DOHH2 (cell line): ENCODE data around the gene CARMIL1.

Experiments used
- H3F3A ChIP-seq: fragments of 200-600 bp; sonication (generic), shearing (Covaris generic); 2 replicates; pipeline ENCODE4 v1.6.0; 2016; ENCODE audit warnings: antibody characterized with exemption, mild to moderate bottlenecking; ENCODE audit not compliant: control insufficient read depth, insufficient read depth
- H3K27ac ChIP-seq: fragments of 200-600 bp; sonication (generic); 2 replicates; pipeline ENCODE4 v1.5.1; 2014; ENCODE audit warnings: low read depth, mild to moderate bottlenecking, low read length, moderate library complexity
- H3K27me3 ChIP-seq: fragments of 200-600 bp; sonication (generic); 2 replicates; pipeline ENCODE4 v1.6.1; 2014; ENCODE audit warnings: mild to moderate bottlenecking, low read length, mixed read lengths; ENCODE audit not compliant: control insufficient read depth
- H3K36me3 ChIP-seq: fragments of 200-600 bp; sonication (generic); 2 replicates; pipeline ENCODE4 v1.6.1; 2014; ENCODE audit warnings: mild to moderate bottlenecking, low read length, moderate library complexity, mixed read lengths; ENCODE audit not compliant: control insufficient read depth
- H3K4me1 ChIP-seq: fragments of 200-600 bp; sonication (generic); 2 replicates; pipeline ENCODE4 v1.6.1; 2014; ENCODE audit warnings: mild to moderate bottlenecking, low read length, mixed read lengths; ENCODE audit not compliant: control insufficient read depth
- H3K4me2 ChIP-seq: fragments of 200-600 bp; sonication (generic); 2 replicates; pipeline ENCODE4 v1.6.0; 2014; ENCODE audit warnings: mild to moderate bottlenecking, low read length, moderate library complexity
- H3K4me3 ChIP-seq: fragments of 200-600 bp; sonication (generic); 2 replicates; pipeline ENCODE4 v1.5.1; 2014; ENCODE audit warnings: mild to moderate bottlenecking, low read length, mixed read lengths
- H3K79me2 ChIP-seq: fragments of 200-600 bp; sonication (generic); 2 replicates; pipeline ENCODE4 v1.6.1; 2014; ENCODE audit warnings: mild to moderate bottlenecking, low read length, mixed read lengths; ENCODE audit not compliant: control insufficient read depth
- H3K9me2 ChIP-seq: fragments of 200-600 bp; sonication (generic); replicated peaks from 2 replicates; pipeline ENCODE4 v1.6.1; 2014; ENCODE audit warnings: mild to moderate bottlenecking, low read length, mixed read lengths; ENCODE audit not compliant: control insufficient read depth
- H3K9me3 ChIP-seq: fragments of 200-600 bp; sonication (generic); 2 replicates; pipeline ENCODE4 v1.6.1; 2014; ENCODE audit warnings: antibody characterized with exemption, low read length, mixed read lengths; ENCODE audit not compliant: control insufficient read depth, insufficient read depth
- H4K20me1 ChIP-seq: fragments of 200-600 bp; sonication (generic); 2 replicates; pipeline ENCODE4 v1.6.0; 2014; ENCODE audit warnings: low read depth, mild to moderate bottlenecking, antibody characterized with exemption, low read length, moderate library complexity; ENCODE audit not compliant: control insufficient read depth, insufficient read depth
- EZH2phosphoT487 ChIP-seq: fragments of 200-600 bp; sonication (generic); IDR thresholded peaks from 2 replicates; pipeline ENCODE4 v1.6.1; 2017; ENCODE audit warnings: borderline replicate concordance, mild to moderate bottlenecking, antibody characterized with exemption, low read length, moderate library complexity, mixed read lengths
- TF ChIP-seq, protein P1 (sequence below): fragments of 200-600 bp; sonication (generic); IDR thresholded peaks from one replicate; pipeline ENCODE4 v1.5.1; 2014; ENCODE audit warnings: antibody characterized with exemption, mild to moderate bottlenecking, low read depth, low read length; ENCODE audit not compliant: poor library complexity, severe bottlenecking

CARMIL1 gene

DNA sequence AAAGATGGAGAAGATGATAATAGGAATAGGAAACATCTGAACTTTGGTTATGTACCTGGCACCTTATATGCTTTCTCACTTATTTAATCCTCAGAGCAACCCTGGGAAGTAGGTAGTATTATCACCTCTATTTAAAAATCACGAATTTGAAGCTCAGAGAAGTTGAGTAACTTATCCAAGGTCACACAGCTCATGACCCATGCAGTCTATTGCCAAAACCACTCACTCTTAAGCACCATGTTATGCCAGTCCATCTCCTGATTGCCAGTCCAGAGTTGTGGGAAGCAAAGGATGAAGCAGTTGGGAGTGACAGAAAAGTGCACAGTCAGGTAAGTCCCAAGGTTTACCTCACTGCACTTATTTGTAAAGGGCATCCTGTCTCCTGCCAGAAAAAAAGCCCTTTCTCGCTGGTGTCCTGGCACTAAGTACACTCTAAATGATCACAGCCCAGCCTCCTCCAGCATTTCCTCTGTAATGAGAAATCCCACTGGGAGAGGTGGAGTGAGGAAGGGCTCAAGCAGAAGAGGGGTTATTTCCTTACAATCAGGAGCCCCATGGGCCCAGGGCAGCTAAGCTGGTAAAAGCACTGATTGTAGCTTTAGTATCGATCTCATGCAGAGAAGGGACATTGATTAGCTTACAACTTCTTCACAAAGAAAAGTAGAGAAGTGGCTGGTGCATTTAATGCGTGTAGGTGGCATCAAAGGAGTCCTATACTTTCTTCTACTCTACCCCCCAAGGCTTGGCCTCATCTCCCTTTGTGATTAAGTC is 351.5 kb downstream of the CARMIL1 start:
- H3K4me1 ChIP-seq: no peaks in the 10 kb centered on the region
- no peak overlapping the region for H3K4me2 ChIP-seq
- H3K9me2 ChIP-seq: no peaks in the 10 kb centered on the region
- TF ChIP-seq, protein P1, sequence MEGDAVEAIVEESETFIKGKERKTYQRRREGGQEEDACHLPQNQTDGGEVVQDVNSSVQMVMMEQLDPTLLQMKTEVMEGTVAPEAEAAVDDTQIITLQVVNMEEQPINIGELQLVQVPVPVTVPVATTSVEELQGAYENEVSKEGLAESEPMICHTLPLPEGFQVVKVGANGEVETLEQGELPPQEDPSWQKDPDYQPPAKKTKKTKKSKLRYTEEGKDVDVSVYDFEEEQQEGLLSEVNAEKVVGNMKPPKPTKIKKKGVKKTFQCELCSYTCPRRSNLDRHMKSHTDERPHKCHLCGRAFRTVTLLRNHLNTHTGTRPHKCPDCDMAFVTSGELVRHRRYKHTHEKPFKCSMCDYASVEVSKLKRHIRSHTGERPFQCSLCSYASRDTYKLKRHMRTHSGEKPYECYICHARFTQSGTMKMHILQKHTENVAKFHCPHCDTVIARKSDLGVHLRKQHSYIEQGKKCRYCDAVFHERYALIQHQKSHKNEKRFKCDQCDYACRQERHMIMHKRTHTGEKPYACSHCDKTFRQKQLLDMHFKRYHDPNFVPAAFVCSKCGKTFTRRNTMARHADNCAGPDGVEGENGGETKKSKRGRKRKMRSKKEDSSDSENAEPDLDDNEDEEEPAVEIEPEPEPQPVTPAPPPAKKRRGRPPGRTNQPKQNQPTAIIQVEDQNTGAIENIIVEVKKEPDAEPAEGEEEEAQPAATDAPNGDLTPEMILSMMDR: no peak
- no peak for TF ChIP-seq EZH2phosphoT487
- H3K4me3 ChIP-seq: no peak overlapping the region
- peaks cover 10% of the 10 kb centered on the region; the same call in 1 of the 2 replicates for H3K27me3 ChIP-seq
- H3F3A ChIP-seq: no peaks in the 10 kb centered on the region
- H3K36me3 ChIP-seq: no peaks in the 10 kb centered on the region
- H3K9me3 ChIP-seq: no peaks in the 10 kb centered on the region
- no peaks in the 10 kb centered on the region for H3K79me2 ChIP-seq
- no peaks in the 10 kb centered on the region for H4K20me1 ChIP-seq
- H3K27ac ChIP-seq: no peak overlapping the region

DNA sequence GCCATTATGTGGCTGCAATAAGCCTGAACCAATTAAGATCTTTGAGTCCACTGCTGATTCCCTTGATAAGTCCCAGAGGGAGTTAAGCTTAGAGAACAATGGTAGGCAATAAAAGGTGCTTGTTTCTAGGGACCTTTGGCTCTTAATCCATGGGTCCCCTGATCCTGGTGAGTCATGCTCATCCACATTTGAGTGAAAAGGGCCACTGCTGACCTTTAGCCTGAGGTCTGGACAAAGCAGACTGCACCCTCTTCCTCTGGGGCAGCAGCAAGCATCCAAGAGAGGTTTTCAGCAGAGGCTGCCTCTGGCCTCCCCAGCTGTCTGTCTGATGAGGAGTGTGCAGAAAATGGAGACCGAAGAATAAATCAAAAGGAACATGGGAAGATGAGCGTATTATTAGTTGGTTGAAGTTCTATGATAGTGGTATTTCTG is 356.7 kb downstream of the CARMIL1 start:
- H3K36me3 ChIP-seq: no peaks in the 10 kb centered on the region
- no peaks in the 10 kb centered on the region for H4K20me1 ChIP-seq
- H3K4me2 ChIP-seq: no peak overlapping the region
- no peaks in the 10 kb centered on the region for H3F3A ChIP-seq
- no peaks in the 10 kb centered on the region for H3K9me2 ChIP-seq
- H3K4me1 ChIP-seq: no peaks in the 10 kb centered on the region
- no peak overlapping the region for H3K4me3 ChIP-seq
- H3K27ac ChIP-seq: no peak overlapping the region
- H3K27me3 ChIP-seq: peaks cover 11% of the 10 kb centered on the region; the same call in 1 of the 2 replicates
- no peaks in the 10 kb centered on the region for H3K9me3 ChIP-seq
- TF ChIP-seq EZH2phosphoT487: no peak
- TF ChIP-seq, protein P1: no peak
- no peaks in the 10 kb centered on the region for H3K79me2 ChIP-seq

DNA sequence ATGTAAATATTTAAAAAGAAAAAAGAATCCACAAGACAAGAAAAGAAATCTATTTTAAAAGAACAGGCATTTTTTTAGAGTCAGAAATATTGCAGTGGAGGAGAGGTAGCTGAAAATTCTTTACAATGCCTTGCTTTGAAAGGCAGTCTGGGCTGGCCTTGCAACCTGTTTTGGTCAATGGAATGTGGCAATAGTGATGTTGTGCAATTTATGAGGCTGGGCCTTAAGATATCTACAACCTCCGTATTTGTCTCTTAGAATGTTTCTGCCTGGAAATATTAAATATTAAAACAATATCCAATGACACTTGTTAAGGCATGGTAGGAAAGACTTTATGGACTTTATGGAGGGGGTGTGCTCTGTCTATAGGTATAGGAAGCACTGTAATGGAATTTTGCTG is 358.0 kb downstream of the CARMIL1 start:
- H3K9me3 ChIP-seq: no peaks in the 10 kb centered on the region
- H3K27ac ChIP-seq: no peak overlapping the region
- no peak overlapping the region for H3K4me3 ChIP-seq
- no peaks in the 10 kb centered on the region for H3K4me1 ChIP-seq
- H3K79me2 ChIP-seq: no peaks in the 10 kb centered on the region
- no peaks in the 10 kb centered on the region for H3F3A ChIP-seq
- no peak overlapping the region for H3K4me2 ChIP-seq
- no peaks in the 10 kb centered on the region for H3K36me3 ChIP-seq
- H3K9me2 ChIP-seq: no peaks in the 10 kb centered on the region
- no peaks in the 10 kb centered on the region for H4K20me1 ChIP-seq
- peaks cover 12% of the 10 kb centered on the region; the same call in 1 of the 2 replicates for H3K27me3 ChIP-seq
- TF ChIP-seq, protein P1: no peak
- TF ChIP-seq EZH2phosphoT487: no peak
